Rectal smooth muscle tissue (tissue), 1 donor: ENCODE data around the gene ARRB1.

Experiments
- H3K27ac ChIP-seq: one replicate; pipeline ENCODE4 v1.7.0; 2013; ENCODE audit warnings: low read depth, low read length, inconsistent platforms
- H3K27me3 ChIP-seq: one replicate; pipeline ENCODE4 v1.7.0; 2013; ENCODE audit warnings: low read length; ENCODE audit not compliant: control insufficient read depth, insufficient read depth
- H3K36me3 ChIP-seq: one replicate; pipeline ENCODE4 v1.7.0; 2013; ENCODE audit warnings: low read length; ENCODE audit not compliant: control insufficient read depth, insufficient read depth
- H3K4me1 ChIP-seq: one replicate; pipeline ENCODE4 v1.7.0; 2013; ENCODE audit warnings: low read length; ENCODE audit not compliant: control insufficient read depth, insufficient read depth
- H3K4me3 ChIP-seq: one replicate; pipeline ENCODE4 v1.7.0; 2013; ENCODE audit warnings: low read length
- H3K9ac ChIP-seq: one replicate; pipeline ENCODE4 v1.7.0; 2013; ENCODE audit warnings: low read length

Gene ARRB1

GRCh38 chr11:75239531-75240290 is 111.8 kb downstream of the ARRB1 start:
- no peak overlapping the region for H3K9ac ChIP-seq
- no peak overlapping the region for H3K4me3 ChIP-seq
- H3K36me3 ChIP-seq = no peaks in the 10 kb centered on the region
- H3K4me1 ChIP-seq = no peaks in the 10 kb centered on the region
- no peak overlapping the region for H3K27ac ChIP-seq
- peaks cover 9% of the 10 kb centered on the region for H3K27me3 ChIP-seq

GRCh38 chr11:75238595-75239440 is 112.6 kb downstream of the ARRB1 start:
- H3K4me1 ChIP-seq = no peaks in the 10 kb centered on the region
- no peak overlapping the region for H3K27ac ChIP-seq
- peaks cover 9% of the 10 kb centered on the region for H3K27me3 ChIP-seq
- H3K4me3 ChIP-seq = no peak overlapping the region
- H3K36me3 ChIP-seq = no peaks in the 10 kb centered on the region
- H3K9ac ChIP-seq = no peak overlapping the region

GRCh38 chr11:75237050-75237449 is 114.4 kb downstream of the ARRB1 start:
- Histone ChIP-seq H3K4me3 (no peak overlapping the region), H3K27me3 (peaks cover under 1% of the 10 kb centered on the region), H3K27ac (no peak overlapping the region), H3K9ac (no peak overlapping the region), H3K4me1 (no peaks in the 10 kb centered on the region), H3K36me3 (no peaks in the 10 kb centered on the region)

GRCh38 chr11:75236062-75236461 is 115.4 kb downstream of the ARRB1 start:
- no peaks in the 10 kb centered on the region for H3K36me3 ChIP-seq
- H3K27ac ChIP-seq = no peak overlapping the region
- no peak overlapping the region for H3K9ac ChIP-seq
- no peaks in the 10 kb centered on the region for H3K27me3 ChIP-seq
- no peak overlapping the region for H3K4me3 ChIP-seq
- H3K4me1 ChIP-seq = no peaks in the 10 kb centered on the region

- Histone ChIP-seq H3K4me1 (no peaks in the 10 kb centered on the region), H3K4me3 (no peak overlapping the region), H3K27ac (no peak overlapping the region), H3K36me3 (no peaks in the 10 kb centered on the region), H3K9ac (no peak overlapping the region), H3K27me3 (no peaks in the 10 kb centered on the region)
These were observed 117.7 kb downstream of the ARRB1 start for GRCh38 chr11:75233754-75234172.

- H3K4me3 ChIP-seq = no peak overlapping the region
- no peak overlapping the region for H3K27ac ChIP-seq
- no peak overlapping the region for H3K9ac ChIP-seq
- no peaks in the 10 kb centered on the region for H3K4me1 ChIP-seq
- H3K36me3 ChIP-seq = no peaks in the 10 kb centered on the region
- H3K27me3 ChIP-seq = no peaks in the 10 kb centered on the region
These were observed 120.8 kb downstream of the ARRB1 start for GRCh38 chr11:75230621-75231020.

GRCh38 chr11:75229466-75229865 is 122.0 kb downstream of the ARRB1 start:
- H3K4me1 ChIP-seq = no peaks in the 10 kb centered on the region
- no peaks in the 10 kb centered on the region for H3K36me3 ChIP-seq
- no peak overlapping the region for H3K9ac ChIP-seq
- H3K4me3 ChIP-seq = no peak overlapping the region
- H3K27ac ChIP-seq = no peak overlapping the region
- no peaks in the 10 kb centered on the region for H3K27me3 ChIP-seq

- no peaks in the 10 kb centered on the region for H3K4me1 ChIP-seq
- no peak overlapping the region for H3K4me3 ChIP-seq
- no peak overlapping the region for H3K27ac ChIP-seq
- H3K27me3 ChIP-seq = no peaks in the 10 kb centered on the region
- no peak overlapping the region for H3K9ac ChIP-seq
- H3K36me3 ChIP-seq = no peaks in the 10 kb centered on the region
These were observed 125.7 kb downstream of the ARRB1 start for GRCh38 chr11:75225794-75226193.

- Histone ChIP-seq H3K27ac (no peak overlapping the region), H3K9ac (no peak overlapping the region), H3K4me3 (no peak overlapping the region), H3K4me1 (no peaks in the 10 kb centered on the region), H3K27me3 (no peaks in the 10 kb centered on the region), H3K36me3 (no peaks in the 10 kb centered on the region)
These were observed 127.4 kb downstream of the ARRB1 start for GRCh38 chr11:75223954-75224643.

- H3K9ac ChIP-seq = no peak overlapping the region
- H3K4me1 ChIP-seq = no peaks in the 10 kb centered on the region
- H3K27me3 ChIP-seq = no peaks in the 10 kb centered on the region
- no peak overlapping the region for H3K27ac ChIP-seq
- no peaks in the 10 kb centered on the region for H3K36me3 ChIP-seq
- H3K4me3 ChIP-seq = no peak overlapping the region
These were observed 131.6 kb downstream of the ARRB1 start for GRCh38 chr11:75219869-75220268.

- Histone ChIP-seq H3K9ac (no peak overlapping the region), H3K4me3 (no peak overlapping the region), H3K27me3 (no peaks in the 10 kb centered on the region), H3K36me3 (no peaks in the 10 kb centered on the region), H3K4me1 (no peaks in the 10 kb centered on the region), H3K27ac (no peak overlapping the region)
These were observed 136.6 kb downstream of the ARRB1 start for GRCh38 chr11:75214843-75215242.

- no peak overlapping the region for H3K9ac ChIP-seq
- H3K36me3 ChIP-seq = no peaks in the 10 kb centered on the region
- H3K4me3 ChIP-seq = no peak overlapping the region
- no peaks in the 10 kb centered on the region for H3K27me3 ChIP-seq
- H3K4me1 ChIP-seq = no peaks in the 10 kb centered on the region
- no peak overlapping the region for H3K27ac ChIP-seq
These were observed 137.0 kb downstream of the ARRB1 start for GRCh38 chr11:75214411-75214821.
